Measurements from ENCODE around the gene CCDC174.

Gene CCDC174

GRCh38 chr3:14631687-14632441, 19.7 kb upstream of the CCDC174 start:
- H3K4me2 ChIP-seq = no peak overlapping the region

GRCh38 chr3:14632442-14632930, 19.1 kb upstream of the CCDC174 start:
- no peak overlapping the region for H2AFZ ChIP-seq (ENCODE audit: low read depth)
- no peaks in the 10 kb centered on the region for H3K36me3 ChIP-seq (ENCODE audit: insufficient read depth)
- no peaks in the 10 kb centered on the region for H3K4me1 ChIP-seq (ENCODE audit: low read depth, poor library complexity, severe bottlenecking)
- H3K27ac ChIP-seq = no peak overlapping the region
- TF ChIP-seq CTCF (conservative IDR thresholded peaks at IDR 0.05; ENCODE audit: low read depth, low read length) = no peak
- no peaks in the 10 kb centered on the region for H3K79me2 ChIP-seq (ENCODE audit: insufficient read depth, low read depth)
- H4K20me1 ChIP-seq (ENCODE audit: insufficient read depth) = no peaks in the 10 kb centered on the region
- no peak overlapping the region for H3K4me2 ChIP-seq
- no peaks in the 10 kb centered on the region for H3K27me3 ChIP-seq (ENCODE audit: insufficient read depth, low read depth)
- no peak overlapping the region for H3K4me3 ChIP-seq (IDR thresholded peaks at IDR 0.05; ENCODE audit: insufficient read depth, low read depth, low read length)
- H3K9ac ChIP-seq = no peak overlapping the region

More at GRCh38 chr3:14631687-14632441, 19.7 kb upstream of the CCDC174 start:
- no peak for TF ChIP-seq CTCF (conservative IDR thresholded peaks at IDR 0.05; ENCODE audit: low read depth, low read length)
- Histone ChIP-seq H4K20me1 (ENCODE audit: insufficient read depth) (no peaks in the 10 kb centered on the region), H3K27ac (no peak overlapping the region), H2AFZ (ENCODE audit: low read depth) (no peak overlapping the region), H3K79me2 (ENCODE audit: insufficient read depth, low read depth) (no peaks in the 10 kb centered on the region), H3K4me3 (IDR thresholded peaks at IDR 0.05; ENCODE audit: insufficient read depth, low read depth, low read length) (no peak overlapping the region), H3K36me3 (ENCODE audit: insufficient read depth) (no peaks in the 10 kb centered on the region), H3K27me3 (ENCODE audit: insufficient read depth, low read depth) (no peaks in the 10 kb centered on the region), H3K4me1 (ENCODE audit: low read depth, poor library complexity, severe bottlenecking) (no peaks in the 10 kb centered on the region), H3K9ac (no peak overlapping the region)

- H3K27me3 ChIP-seq (ENCODE audit: insufficient read depth, low read depth) = no peaks in the 10 kb centered on the region
- no peaks in the 10 kb centered on the region for H3K4me1 ChIP-seq (ENCODE audit: low read depth, poor library complexity, severe bottlenecking)
- H3K79me2 ChIP-seq (ENCODE audit: insufficient read depth, low read depth) = no peaks in the 10 kb centered on the region
- TF ChIP-seq CTCF (conservative IDR thresholded peaks at IDR 0.05; ENCODE audit: low read depth, low read length) = no peak
- H4K20me1 ChIP-seq (ENCODE audit: insufficient read depth) = no peaks in the 10 kb centered on the region
- no peak overlapping the region for H2AFZ ChIP-seq (ENCODE audit: low read depth)
- H3K27ac ChIP-seq = no peak overlapping the region
- H3K4me2 ChIP-seq = no peak overlapping the region
- H3K4me3 ChIP-seq (IDR thresholded peaks at IDR 0.05; ENCODE audit: insufficient read depth, low read depth, low read length) = no peak overlapping the region
- H3K36me3 ChIP-seq (ENCODE audit: insufficient read depth) = no peaks in the 10 kb centered on the region
- H3K9ac ChIP-seq = no peak overlapping the region
Measured at GRCh38 chr3:14633417-14633816, 18.1 kb upstream of the CCDC174 start.

GRCh38 chr3:14633819-14634424, 17.6 kb upstream of the CCDC174 start:
- Histone ChIP-seq H3K79me2 (ENCODE audit: insufficient read depth, low read depth) (no peaks in the 10 kb centered on the region), H3K36me3 (ENCODE audit: insufficient read depth) (no peaks in the 10 kb centered on the region), H3K9ac (no peak overlapping the region), H4K20me1 (ENCODE audit: insufficient read depth) (no peaks in the 10 kb centered on the region), H3K27me3 (ENCODE audit: insufficient read depth, low read depth) (no peaks in the 10 kb centered on the region), H3K4me2 (no peak overlapping the region), H2AFZ (ENCODE audit: low read depth) (no peak overlapping the region), H3K4me1 (ENCODE audit: low read depth, poor library complexity, severe bottlenecking) (no peaks in the 10 kb centered on the region), H3K27ac (no peak overlapping the region), H3K4me3 (IDR thresholded peaks at IDR 0.05; ENCODE audit: insufficient read depth, low read depth, low read length) (no peak overlapping the region)
- peak; percentile 58 for TF ChIP-seq CTCF (conservative IDR thresholded peaks at IDR 0.05; ENCODE audit: low read depth, low read length)
